Kidney epithelial cell (primary cell): ENCODE measurements around the gene ASPHD1. TPM values are rescaled to one million over a fixed set of nuclear protein-coding genes. Genes with fewer than 3 reads are reported as not detected.
"Not testable (repeated sequence)": the region's sequence is repeated elsewhere in the genome, so short reads cannot be mapped to it uniquely, and the experiment has no call there.

Experiments
- DNase-seq: peaks from one replicate; pipeline ENCODE4 v3.0.0-alpha.2; 2010; ENCODE audit warnings: low read depth
- H3K27me3 ChIP-seq: 2 replicates; pipeline ENCODE4 v1.6.0; 2011; ENCODE audit warnings: low read length; ENCODE audit not compliant: control insufficient read depth, insufficient read depth
- H3K36me3 ChIP-seq: 2 replicates; pipeline ENCODE4 v1.5.1; 2011; ENCODE audit warnings: low read length; ENCODE audit not compliant: control insufficient read depth, insufficient read depth
- H3K4me3 ChIP-seq: 2 replicates; pipeline ENCODE4 v1.5.1; 2011; ENCODE audit warnings: low read depth, mild to moderate bottlenecking, control low read depth, low read length
- CTCF ChIP-seq: IDR thresholded peaks from 2 replicates; pipeline ENCODE4 v1.5.1; 2011; ENCODE audit warnings: mild to moderate bottlenecking, moderate library complexity, low read length, control low read depth, inconsistent platforms; ENCODE audit not compliant: insufficient read depth, poor library complexity, severe bottlenecking
- total RNA-seq: library from RNA; depleted of rRNA; stranded (reverse); fragments of >200 nt; gene quantifications from 2 replicates; pipeline ENCODE4 v1.2.3, GENCODE V29; 2015

Gene ASPHD1
- total RNA-seq, 1 donor from 2014 or later: 10.2 TPM

GRCh38 chr16:29864205-29864604 is 36.1 kb upstream of the ASPHD1 start:
- no peak for DNase-seq
- H3K4me3 ChIP-seq: no peak overlapping the region
- no peaks in the 10 kb centered on the region for H3K27me3 ChIP-seq
- TF ChIP-seq CTCF: no peak
- H3K36me3 ChIP-seq: no peaks in the 10 kb centered on the region

- Histone ChIP-seq H3K36me3 (no peaks in the 10 kb centered on the region), H3K27me3 (no peaks in the 10 kb centered on the region), H3K4me3 (no peak overlapping the region)
- no peak for TF ChIP-seq CTCF
- DNase-seq: no peak
Observed at GRCh38 chr16:29868396-29869009, 31.8 kb upstream of the ASPHD1 start.

- not testable (repeated sequence) for DNase-seq, H3K36me3 ChIP-seq, H3K4me3 ChIP-seq, H3K27me3 ChIP-seq
Observed at GRCh38 chr16:29869067-29869466, 31.2 kb upstream of the ASPHD1 start.

- Histone ChIP-seq H3K36me3 (no peaks in the 10 kb centered on the region), H3K27me3 (peaks cover 15% of the 10 kb centered on the region), H3K4me3 (no peak overlapping the region)
- no peak for TF ChIP-seq CTCF
- DNase-seq: no peak
Observed at GRCh38 chr16:29871822-29872546, 28.3 kb upstream of the ASPHD1 start.

- DNase-seq: no peak
- no peak for TF ChIP-seq CTCF
- no peaks in the 10 kb centered on the region for H3K36me3 ChIP-seq
- H3K4me3 ChIP-seq: no peak overlapping the region
- peaks cover 26% of the 10 kb centered on the region for H3K27me3 ChIP-seq
Observed at GRCh38 chr16:29873319-29873718, 27.0 kb upstream of the ASPHD1 start.

GRCh38 chr16:29875206-29875605 is 25.1 kb upstream of the ASPHD1 start:
- Histone ChIP-seq H3K27me3 (peaks cover 26% of the 10 kb centered on the region), H3K36me3 (no peaks in the 10 kb centered on the region), H3K4me3 (no peak overlapping the region)
- no peak for DNase-seq
- no peak for TF ChIP-seq CTCF
